Stimulated activated CD4-positive, alpha-beta T cell treated with anti-CD3 and anti-CD28 coated beads, Interleukin-4, amount 100 ng/mL, for 4 hours (primary cell): Measurements from ENCODE around the gene CLASRP.

Experiments
- DNase-seq, 2 experiments: peaks; one replicate each; pipeline ENCODE4 v3.0.0-alpha.2; 2020

Gene CLASRP

DNA sequence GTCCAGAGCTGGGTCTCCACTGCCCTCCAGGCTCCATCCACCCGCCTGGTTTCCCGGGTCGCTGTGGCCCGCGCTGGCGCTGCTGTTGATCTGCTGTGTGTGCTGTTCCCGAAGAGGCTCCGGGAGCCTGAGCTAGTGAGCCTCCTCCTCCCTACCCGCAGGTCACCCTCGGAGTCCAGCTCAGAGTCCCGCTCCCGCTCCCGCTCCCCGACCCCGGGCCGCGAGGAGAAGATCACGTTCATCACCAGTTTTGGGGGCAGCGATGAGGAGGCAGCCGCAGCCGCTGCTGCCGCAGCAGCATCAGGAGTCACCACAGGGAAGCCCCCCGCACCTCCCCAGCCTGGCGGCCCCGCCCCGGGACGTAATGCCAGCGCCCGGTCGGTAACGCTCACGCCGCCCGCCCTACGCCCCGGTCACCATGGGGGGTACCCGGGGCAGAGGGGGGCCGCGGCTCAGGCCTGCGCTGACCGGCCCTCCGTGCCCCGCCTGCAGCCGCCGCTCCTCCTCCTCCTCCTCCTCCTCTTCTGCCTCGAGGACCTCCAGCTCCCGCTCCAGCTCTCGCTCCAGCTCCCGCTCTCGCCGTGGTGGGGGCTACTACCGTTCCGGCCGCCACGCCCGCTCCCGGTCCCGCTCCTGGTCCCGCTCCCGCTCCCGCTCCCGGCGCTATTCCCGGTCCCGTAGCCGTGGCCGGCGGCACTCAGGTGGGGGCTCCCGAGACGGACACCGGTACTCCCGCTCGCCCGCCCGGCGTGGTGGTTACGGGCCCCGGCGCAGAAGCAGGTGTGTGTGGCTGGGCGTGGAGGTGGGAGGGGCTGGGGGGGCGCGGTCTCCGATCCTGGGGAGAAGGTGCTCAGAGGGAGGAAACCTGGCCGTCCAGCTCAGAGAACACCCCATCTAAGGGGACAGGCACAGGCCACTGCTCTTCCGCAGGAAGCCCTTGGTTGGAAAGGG is 25.3 kb downstream of the CLASRP start:
- no peak for DNase-seq

DNA sequence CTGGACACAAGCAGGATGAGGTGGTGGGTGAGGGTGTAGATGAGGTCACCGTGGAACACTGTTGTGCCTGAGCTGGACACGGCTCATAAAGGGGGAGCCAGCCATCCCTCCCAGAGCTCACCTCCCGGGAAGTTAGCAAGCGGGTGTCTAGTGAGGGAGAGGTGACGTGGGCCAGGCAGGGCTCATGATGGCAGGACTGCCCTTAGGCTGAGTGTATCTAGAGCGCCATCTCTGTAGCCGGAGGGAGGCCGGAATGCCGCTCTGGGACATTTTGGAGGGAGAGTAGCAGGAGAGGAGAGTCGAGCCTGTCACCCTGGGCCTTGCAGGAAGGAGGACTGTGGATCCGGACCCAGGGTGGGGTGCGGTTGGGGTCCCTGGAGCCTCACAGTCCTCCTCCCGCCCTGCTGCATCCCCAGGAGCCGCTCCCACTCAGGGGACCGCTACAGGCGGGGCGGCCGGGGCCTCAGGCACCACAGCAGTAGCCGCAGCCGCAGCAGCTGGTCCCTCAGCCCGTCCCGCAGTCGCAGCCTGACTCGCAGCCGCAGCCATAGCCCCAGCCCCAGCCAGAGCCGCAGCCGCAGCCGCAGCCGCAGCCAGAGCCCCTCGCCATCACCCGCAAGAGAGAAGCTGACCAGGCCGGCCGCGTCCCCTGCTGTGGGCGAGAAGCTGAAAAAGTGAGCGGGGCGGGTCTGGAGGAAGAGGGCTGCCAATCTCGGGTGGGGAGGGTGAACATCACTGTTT is 28.2 kb downstream of the CLASRP start:
- DNase-seq = no peak

- DNase-seq = no peak
These were observed 29.2 kb downstream of the CLASRP start for GRCh38 chr19:45068041-45068440.

GRCh38 chr19:45069056-45069455 is 30.2 kb downstream of the CLASRP start:
- no peak for DNase-seq

- DNase-seq = no peak
These were observed 31.4 kb downstream of the CLASRP start for GRCh38 chr19:45070214-45070613.

- DNase-seq = no peak
These were observed 32.2 kb downstream of the CLASRP start for GRCh38 chr19:45070861-45071544.

- DNase-seq = no peak
These were observed 32.7 kb downstream of the CLASRP start for GRCh38 chr19:45071545-45071938.

DNA sequence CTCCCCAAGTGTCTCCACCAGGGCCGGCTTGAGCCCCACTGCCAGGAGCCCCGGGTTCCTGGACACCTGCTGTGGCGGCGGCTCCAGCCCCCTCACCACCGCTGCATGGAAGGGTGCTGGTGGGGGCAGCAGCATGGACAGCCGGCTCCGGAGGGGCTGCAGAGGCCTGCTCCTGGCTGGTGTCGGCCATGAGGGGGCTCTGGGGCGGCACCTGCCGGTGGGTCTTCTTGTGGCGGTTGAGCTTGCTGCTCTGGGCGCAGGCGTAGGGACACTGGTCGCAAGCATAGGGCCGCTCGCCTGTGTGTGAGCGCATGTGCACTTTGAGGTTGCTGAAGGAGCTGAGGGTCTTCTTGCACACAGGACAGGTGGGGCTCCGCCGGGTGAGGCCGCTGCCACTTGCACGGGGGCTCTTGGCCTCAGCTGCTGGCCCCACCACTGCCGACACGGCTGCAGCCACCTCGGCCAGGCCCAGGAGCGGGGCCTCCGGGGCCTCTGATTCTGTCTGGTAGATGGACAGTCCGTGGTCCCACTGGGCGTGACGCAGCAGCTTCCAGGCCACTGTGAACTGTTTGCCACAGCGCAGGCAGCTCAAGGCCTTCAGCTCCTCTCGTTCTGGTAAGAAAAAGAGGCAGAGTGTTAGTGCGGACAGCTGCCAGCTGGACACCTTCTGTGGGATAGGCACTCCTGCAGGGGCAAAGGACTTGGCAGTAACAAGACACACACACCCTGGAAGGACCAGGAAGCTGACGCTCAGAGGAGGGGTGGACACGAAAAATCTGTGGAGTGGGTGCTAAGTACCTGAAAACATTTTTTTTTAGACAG is 33.3 kb downstream of the CLASRP start:
- no peak for DNase-seq

DNA sequence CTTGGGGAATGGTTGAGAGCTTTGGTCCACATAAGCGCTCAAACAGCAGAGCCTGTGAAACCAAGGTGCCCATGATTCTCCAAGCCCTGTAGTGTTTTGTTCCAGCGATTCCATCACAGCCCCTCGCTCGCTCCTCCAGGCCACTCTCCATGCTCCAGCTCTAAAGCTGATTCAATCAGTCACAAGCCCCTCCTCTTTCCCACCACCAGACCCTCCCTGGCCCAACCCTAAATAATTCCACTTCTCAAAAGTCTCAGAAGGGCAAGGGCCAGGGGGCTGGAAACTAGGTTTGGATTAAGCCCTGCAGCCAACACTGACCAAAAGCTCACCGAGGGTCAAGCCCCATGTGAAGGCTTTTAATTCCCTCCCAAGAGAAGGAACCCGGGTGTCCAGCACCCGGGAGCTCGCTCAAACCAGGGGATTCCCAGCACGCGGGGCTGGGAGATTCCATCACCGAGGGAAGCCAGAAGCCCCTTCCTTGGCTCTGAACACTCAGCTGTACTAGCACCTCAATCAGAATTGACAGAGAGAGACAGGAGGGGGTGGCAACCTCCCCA is 36.0 kb downstream of the CLASRP start:
- DNase-seq = no peak

DNA sequence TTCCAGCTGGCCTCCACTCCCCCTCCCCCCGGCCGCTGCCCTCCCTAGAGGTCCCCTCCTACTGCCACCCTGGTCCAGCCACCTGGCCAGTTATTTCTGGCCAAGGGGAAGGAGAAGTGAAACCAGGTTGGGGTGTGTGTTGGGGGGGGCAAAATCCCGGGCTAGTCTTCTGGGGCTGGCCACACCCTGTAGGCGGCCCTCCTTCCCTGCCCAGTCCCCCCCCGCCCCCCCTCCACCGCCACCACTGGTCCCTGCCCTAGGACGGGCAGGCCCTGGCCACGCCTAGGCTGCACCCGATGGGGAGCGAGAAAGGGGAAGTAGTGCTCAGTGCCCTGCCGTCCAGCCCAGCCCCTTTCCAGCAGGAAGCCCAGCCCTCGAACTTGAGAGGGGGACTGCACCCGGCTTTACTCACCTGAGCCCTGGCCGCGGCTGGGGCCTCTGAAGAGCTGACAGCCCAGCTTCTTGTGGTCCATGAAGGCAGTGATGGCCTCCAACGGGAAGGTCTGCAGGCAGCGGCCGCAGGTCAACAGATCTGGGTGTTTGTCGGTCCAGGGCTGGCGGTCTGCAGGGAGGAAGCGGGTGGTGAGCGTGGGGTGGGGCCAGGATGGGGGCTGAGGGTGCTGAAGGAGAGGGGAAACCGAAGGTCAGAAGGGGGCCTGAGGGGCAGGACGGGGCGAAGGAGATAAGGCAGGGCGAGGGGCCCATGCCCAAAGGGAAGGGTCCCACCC is 36.6 kb downstream of the CLASRP start:
- peak in 1 of 2 experiments; percentile 18 for DNase-seq

DNA sequence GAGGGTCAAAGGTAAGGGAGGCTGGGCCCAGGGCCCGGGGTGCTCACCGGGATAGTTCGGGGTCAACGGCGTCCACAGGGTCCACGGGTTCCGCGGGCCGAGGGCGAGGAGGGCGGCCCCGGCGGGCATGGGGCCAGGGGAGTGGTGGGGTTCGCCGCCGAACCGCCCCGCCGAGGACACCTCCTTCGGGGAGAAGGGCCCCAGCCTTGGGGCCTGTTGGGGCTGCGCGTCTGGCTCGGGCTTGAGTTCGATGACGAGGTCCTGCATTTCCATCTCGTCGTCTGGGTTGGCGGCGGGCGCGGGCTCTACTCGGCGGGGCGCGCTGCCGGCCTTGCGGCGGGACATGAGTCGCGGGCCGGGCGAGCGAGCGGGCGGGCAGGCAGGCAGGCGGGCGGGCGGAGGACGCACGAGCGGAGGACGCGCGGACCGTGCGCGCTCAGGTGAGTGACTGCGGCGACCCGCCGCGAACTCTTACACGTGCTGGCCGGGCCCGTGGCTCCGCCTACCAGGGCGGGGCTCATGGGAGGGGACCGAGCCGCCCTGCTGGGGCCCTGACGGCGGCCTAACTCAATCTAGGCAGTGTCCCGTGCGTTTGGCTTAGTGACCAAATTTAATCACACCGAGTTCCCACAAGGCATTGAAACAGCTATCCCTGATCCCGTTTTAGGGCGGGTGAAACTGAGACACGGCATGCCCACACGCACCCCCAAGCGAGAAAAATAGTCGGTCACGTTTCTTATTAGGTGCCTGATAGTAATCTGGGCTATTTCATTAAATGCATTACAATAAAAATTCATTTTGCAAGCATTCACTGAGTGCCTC is 37.4 kb downstream of the CLASRP start, which contains the start of gene ZNF296:
Gene ZNF296, minus strand, starts transcription at position 450 of the 822 bp plus-strand sequence. Its CDS starts 105 bp downstream, at position 345.
- peak; percentile 80 to 83 for DNase-seq

DNA sequence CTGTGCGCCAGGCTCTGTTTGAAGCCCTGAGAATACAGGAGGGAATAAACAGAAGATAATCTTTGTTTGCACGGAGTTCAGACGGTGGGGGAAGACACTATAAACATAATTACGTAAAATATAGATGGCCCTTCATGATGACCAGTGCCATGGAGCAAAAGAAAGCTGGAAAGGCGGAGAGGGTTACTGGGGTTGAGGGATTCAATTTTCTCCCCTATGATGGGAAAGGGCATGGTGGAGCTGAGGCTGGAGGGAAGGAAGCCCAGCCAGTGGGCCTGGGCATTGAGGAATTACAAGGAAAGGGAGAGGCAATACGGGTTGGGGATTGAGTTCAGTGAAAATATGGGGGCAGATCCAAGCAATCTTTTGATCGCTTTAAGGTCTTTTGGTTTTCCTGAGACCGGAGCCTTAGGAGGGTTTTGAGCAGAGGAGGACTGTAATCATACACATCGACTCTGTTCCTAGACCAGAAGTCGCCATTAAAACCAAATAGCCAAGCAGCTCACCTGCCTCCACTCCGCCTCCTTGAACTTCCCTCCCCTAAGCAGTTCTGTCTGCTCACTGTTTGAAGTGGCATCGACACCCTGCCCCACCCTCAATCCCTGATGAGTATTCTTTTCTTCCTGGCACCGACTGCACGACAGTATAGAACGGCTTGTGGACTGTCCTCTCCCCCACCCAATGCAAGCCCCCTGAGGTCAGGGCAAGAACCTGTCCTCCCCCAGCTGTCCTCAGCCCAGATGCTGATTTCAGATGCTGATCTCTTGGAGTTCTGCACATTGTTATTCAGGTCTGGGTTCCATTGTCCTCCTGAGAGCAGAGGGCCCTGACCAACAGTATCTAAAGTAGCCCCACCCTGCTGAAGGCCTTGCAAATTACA is 38.2 kb downstream of the CLASRP start:
- no peak for DNase-seq

DNA sequence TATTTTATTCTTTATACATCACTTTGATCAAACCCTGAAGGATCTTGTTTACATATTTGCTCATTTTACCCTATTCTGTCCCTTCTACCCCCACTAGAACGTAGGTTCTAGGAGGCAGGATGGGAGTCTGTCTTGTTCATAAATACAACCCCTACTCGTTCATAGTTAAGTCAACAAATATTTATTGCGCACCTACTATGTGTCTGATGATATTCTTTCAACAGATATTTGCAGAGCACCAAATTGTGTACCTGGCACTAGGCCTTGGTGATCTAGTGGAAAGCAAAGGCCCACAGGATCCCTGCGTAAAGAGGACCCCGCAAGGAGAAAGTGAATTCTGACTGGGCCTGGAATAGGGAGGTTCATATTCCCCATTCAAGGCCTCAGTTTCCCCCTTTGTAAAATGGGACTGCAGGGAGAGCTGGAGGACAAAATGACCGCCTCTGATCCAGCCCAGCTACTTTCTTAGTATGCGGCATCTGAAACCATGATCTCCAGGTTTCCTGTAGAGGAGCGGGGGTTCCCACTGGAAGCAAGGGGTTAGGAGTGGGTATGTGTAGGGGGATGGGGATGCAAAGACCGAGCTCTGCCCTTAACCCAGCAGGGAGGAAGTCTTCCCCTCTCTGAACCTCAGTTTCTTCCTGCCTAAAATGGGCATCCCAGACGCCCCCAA is 39.7 kb downstream of the CLASRP start:
- no peak for DNase-seq

GRCh38 chr19:45079063-45079910 is 40.4 kb downstream of the CLASRP start, which contains the start of gene GEMIN7:
Gene GEMIN7 (plus strand): TSS chr19:45079260. CDS start chr19:45090115, 10,855 bp downstream.
- DNase-seq = peak; percentile 73 to 82

- DNase-seq = no peak
These were observed 41.1 kb downstream of the CLASRP start for GRCh38 chr19:45079911-45080370.

GRCh38 chr19:45082170-45082569 is 43.3 kb downstream of the CLASRP start:
- DNase-seq = no peak

GRCh38 chr19:45086480-45086879 is 47.6 kb downstream of the CLASRP start:
- no peak for DNase-seq
